ENCODE data around the gene SERPIND1. TPM values are rescaled to one million over a fixed set of nuclear protein-coding genes. Genes with fewer than 3 reads are reported as not detected.

SERPIND1 gene
- total RNA-seq, 1 donor from 2014 or later = not detected

DNA sequence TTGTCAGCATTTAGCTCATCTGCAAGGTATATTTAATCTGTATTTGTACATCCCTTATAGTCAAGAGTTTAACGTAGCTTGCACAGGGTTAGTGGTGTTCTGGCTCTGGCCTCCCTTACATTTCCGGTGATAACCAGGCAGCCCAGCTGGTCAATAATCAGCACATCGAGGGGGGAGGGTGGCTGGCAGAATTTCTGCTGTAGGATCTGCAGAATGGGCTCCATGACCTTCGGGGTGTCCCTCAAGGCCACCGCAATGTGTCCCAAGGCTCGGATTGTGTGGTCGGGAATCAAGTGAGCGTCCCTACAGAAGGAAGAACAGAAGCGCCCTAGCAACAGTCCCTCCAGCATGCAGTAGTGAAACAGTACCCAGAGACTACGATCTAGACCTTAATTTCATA, 25.1 kb downstream of the SERPIND1 start:
- Histone ChIP-seq H2AFZ (ENCODE audit: low read depth, low read length) (no peak overlapping the region), H4K20me1 (ENCODE audit: insufficient read depth, low read length) (no peaks in the 10 kb centered on the region), H3K27ac (ENCODE audit: low read depth, low read length) (no peak overlapping the region), H3K9ac (ENCODE audit: low read length) (no peak overlapping the region), H3K27me3 (ENCODE audit: insufficient read depth, low read length) (no peaks in the 10 kb centered on the region), H3K9me3 (ENCODE audit: insufficient read depth, low read depth, low read length) (no peaks in the 10 kb centered on the region), H3K4me2 (ENCODE audit: low read length) (no peak overlapping the region), H3K36me3 (ENCODE audit: insufficient read depth, low read length) (peaks cover 45% of the 10 kb centered on the region), H3K79me2 (ENCODE audit: insufficient read depth, low read length) (no peaks in the 10 kb centered on the region), H3K4me3 (ENCODE audit: insufficient read depth, low read depth, low read length) (no peak overlapping the region), H3K4me1 (ENCODE audit: insufficient read depth, low read length) (no peaks in the 10 kb centered on the region)
- no peak for TF ChIP-seq EZH2 (IDR thresholded peaks at IDR 0.05; ENCODE audit: insufficient read depth, low read length)
- TF ChIP-seq, protein P1, sequence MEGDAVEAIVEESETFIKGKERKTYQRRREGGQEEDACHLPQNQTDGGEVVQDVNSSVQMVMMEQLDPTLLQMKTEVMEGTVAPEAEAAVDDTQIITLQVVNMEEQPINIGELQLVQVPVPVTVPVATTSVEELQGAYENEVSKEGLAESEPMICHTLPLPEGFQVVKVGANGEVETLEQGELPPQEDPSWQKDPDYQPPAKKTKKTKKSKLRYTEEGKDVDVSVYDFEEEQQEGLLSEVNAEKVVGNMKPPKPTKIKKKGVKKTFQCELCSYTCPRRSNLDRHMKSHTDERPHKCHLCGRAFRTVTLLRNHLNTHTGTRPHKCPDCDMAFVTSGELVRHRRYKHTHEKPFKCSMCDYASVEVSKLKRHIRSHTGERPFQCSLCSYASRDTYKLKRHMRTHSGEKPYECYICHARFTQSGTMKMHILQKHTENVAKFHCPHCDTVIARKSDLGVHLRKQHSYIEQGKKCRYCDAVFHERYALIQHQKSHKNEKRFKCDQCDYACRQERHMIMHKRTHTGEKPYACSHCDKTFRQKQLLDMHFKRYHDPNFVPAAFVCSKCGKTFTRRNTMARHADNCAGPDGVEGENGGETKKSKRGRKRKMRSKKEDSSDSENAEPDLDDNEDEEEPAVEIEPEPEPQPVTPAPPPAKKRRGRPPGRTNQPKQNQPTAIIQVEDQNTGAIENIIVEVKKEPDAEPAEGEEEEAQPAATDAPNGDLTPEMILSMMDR (IDR thresholded peaks at IDR 0.05; ENCODE audit: insufficient read depth, low read depth, low read length) = no peak
- Mint-ChIP-seq H3K36me3 (ENCODE audit: low read depth, unreplicated experiment) (peaks cover 40% of the 10 kb centered on the region), H3K27me3 (ENCODE audit: low read depth, unreplicated experiment) (no peaks in the 10 kb centered on the region), H3K4me3 (ENCODE audit: unreplicated experiment) (no peak overlapping the region), H3K27ac (ENCODE audit: unreplicated experiment) (no peak overlapping the region), H3K4me1 (ENCODE audit: low read depth, unreplicated experiment) (no peaks in the 10 kb centered on the region), H3K9me3 (ENCODE audit: unreplicated experiment) (no peaks in the 10 kb centered on the region)
- no peak for DNase-seq (ENCODE audit: low read depth)
- no peak for FAIRE-seq

DNA sequence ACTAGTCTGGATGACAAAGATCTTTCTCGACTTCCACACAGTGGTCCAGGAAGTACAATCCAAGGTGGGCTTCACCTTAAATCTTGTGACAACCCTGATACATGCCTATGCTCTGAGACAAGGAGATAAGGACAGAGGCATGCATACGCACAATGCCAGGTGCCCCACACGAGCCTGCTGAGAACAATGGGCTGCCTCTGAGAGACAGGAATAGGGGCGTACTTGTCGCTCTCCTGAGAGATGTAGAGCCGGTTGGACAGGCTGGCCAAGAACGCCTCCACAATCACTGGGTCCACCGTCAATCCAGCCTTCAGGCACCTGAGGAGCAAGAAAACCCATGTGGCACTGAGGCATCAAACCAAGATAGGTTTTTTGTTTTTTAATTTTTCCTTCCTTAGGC, 25.5 kb downstream of the SERPIND1 start:
- Histone ChIP-seq H3K9ac (ENCODE audit: low read length) (no peak overlapping the region), H3K4me1 (ENCODE audit: insufficient read depth, low read length) (no peaks in the 10 kb centered on the region), H4K20me1 (ENCODE audit: insufficient read depth, low read length) (no peaks in the 10 kb centered on the region), H3K9me3 (ENCODE audit: insufficient read depth, low read depth, low read length) (no peaks in the 10 kb centered on the region), H3K27me3 (ENCODE audit: insufficient read depth, low read length) (no peaks in the 10 kb centered on the region), H3K4me2 (ENCODE audit: low read length) (no peak overlapping the region), H3K36me3 (ENCODE audit: insufficient read depth, low read length) (peaks cover 43% of the 10 kb centered on the region), H3K4me3 (ENCODE audit: insufficient read depth, low read depth, low read length) (no peak overlapping the region), H2AFZ (ENCODE audit: low read depth, low read length) (no peak overlapping the region), H3K79me2 (ENCODE audit: insufficient read depth, low read length) (no peaks in the 10 kb centered on the region), H3K27ac (ENCODE audit: low read depth, low read length) (no peak overlapping the region)
- Mint-ChIP-seq H3K27me3 (ENCODE audit: low read depth, unreplicated experiment) (no peaks in the 10 kb centered on the region), H3K4me1 (ENCODE audit: low read depth, unreplicated experiment) (no peaks in the 10 kb centered on the region), H3K4me3 (ENCODE audit: unreplicated experiment) (no peak overlapping the region), H3K36me3 (ENCODE audit: low read depth, unreplicated experiment) (peaks cover 38% of the 10 kb centered on the region), H3K27ac (ENCODE audit: unreplicated experiment) (no peak overlapping the region), H3K9me3 (ENCODE audit: unreplicated experiment) (no peaks in the 10 kb centered on the region)
- FAIRE-seq (no peak), DNase-seq (ENCODE audit: low read depth) (no peak)
- TF ChIP-seq, protein P1 (IDR thresholded peaks at IDR 0.05; ENCODE audit: insufficient read depth, low read depth, low read length) = no peak
- TF ChIP-seq EZH2 (IDR thresholded peaks at IDR 0.05; ENCODE audit: insufficient read depth, low read length) = no peak

DNA sequence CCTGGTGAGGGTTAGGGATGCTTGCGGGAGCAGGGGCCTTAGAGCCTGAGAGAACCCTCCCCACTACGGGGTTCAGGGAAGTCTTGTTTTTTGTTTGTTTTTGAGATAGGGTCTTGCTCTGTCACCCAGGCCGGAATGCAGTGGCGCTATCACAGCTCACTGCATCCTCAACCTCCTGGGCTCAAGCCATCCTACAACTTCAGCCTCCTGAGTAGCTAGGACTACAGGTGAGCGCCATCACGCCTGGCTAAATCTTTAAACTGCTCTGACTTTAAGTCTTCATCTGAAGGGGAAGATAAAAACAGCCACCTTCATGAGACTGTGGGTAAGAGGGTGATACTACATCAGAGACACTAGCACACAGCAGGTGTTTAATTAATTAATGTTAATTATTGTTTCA, 28.5 kb downstream of the SERPIND1 start:
- Mint-ChIP-seq H3K4me3 (ENCODE audit: unreplicated experiment) (no peak overlapping the region), H3K27me3 (ENCODE audit: low read depth, unreplicated experiment) (no peaks in the 10 kb centered on the region), H3K9me3 (ENCODE audit: unreplicated experiment) (no peaks in the 10 kb centered on the region), H3K4me1 (ENCODE audit: low read depth, unreplicated experiment) (peaks cover 9% of the 10 kb centered on the region), H3K36me3 (ENCODE audit: low read depth, unreplicated experiment) (peaks cover 21% of the 10 kb centered on the region), H3K27ac (ENCODE audit: unreplicated experiment) (no peak overlapping the region)
- peaks cover 40% of the 10 kb centered on the region for H3K36me3 ChIP-seq (ENCODE audit: insufficient read depth, low read length)
- no peak overlapping the region for H3K9ac ChIP-seq (ENCODE audit: low read length)
- no peaks in the 10 kb centered on the region for H3K27me3 ChIP-seq (ENCODE audit: insufficient read depth, low read length)
- H3K4me1 ChIP-seq (ENCODE audit: insufficient read depth, low read length) = peaks cover 5% of the 10 kb centered on the region
- H4K20me1 ChIP-seq (ENCODE audit: insufficient read depth, low read length) = no peaks in the 10 kb centered on the region
- H3K79me2 ChIP-seq (ENCODE audit: insufficient read depth, low read length) = no peaks in the 10 kb centered on the region
- DNase-seq (ENCODE audit: low read depth) = no peak
- H3K4me3 ChIP-seq (ENCODE audit: insufficient read depth, low read depth, low read length) = no peak overlapping the region
- H3K27ac ChIP-seq (ENCODE audit: low read depth, low read length) = no peak overlapping the region
- TF ChIP-seq, protein P1 (IDR thresholded peaks at IDR 0.05; ENCODE audit: insufficient read depth, low read depth, low read length) = no peak
- TF ChIP-seq EZH2 (IDR thresholded peaks at IDR 0.05; ENCODE audit: insufficient read depth, low read length) = no peak
- no peak overlapping the region for H2AFZ ChIP-seq (ENCODE audit: low read depth, low read length)
- H3K9me3 ChIP-seq (ENCODE audit: insufficient read depth, low read depth, low read length) = no peaks in the 10 kb centered on the region
- FAIRE-seq = no peak
- no peak overlapping the region for H3K4me2 ChIP-seq (ENCODE audit: low read length)
